ENCODE measurements around the gene MDN1.

- TF ChIP-seq, protein P1, sequence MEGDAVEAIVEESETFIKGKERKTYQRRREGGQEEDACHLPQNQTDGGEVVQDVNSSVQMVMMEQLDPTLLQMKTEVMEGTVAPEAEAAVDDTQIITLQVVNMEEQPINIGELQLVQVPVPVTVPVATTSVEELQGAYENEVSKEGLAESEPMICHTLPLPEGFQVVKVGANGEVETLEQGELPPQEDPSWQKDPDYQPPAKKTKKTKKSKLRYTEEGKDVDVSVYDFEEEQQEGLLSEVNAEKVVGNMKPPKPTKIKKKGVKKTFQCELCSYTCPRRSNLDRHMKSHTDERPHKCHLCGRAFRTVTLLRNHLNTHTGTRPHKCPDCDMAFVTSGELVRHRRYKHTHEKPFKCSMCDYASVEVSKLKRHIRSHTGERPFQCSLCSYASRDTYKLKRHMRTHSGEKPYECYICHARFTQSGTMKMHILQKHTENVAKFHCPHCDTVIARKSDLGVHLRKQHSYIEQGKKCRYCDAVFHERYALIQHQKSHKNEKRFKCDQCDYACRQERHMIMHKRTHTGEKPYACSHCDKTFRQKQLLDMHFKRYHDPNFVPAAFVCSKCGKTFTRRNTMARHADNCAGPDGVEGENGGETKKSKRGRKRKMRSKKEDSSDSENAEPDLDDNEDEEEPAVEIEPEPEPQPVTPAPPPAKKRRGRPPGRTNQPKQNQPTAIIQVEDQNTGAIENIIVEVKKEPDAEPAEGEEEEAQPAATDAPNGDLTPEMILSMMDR (IDR thresholded peaks at IDR 0.05): no peak
- TF ChIP-seq ZFX (IDR thresholded peaks at IDR 0.05; ENCODE audit: borderline replicate concordance): no peak
Measured at GRCh38 chr6:89708316-89708715, 111.3 kb downstream of the MDN1 start.

Data from 22Rv1 (cell line).